HFF-Myc (cell line): ENCODE results near the gene KISS1.

Source experiments
- DNase-seq: peaks from one replicate; pipeline ENCODE4 v3.0.0-alpha.2; 2011; ENCODE audit warnings: low read depth; ENCODE audit errors: extremely low read depth
- H3K4me3 ChIP-seq: replicated peaks from 2 replicates; pipeline ENCODE4 v1.5.1; 2011; ENCODE audit warnings: low read depth, mild to moderate bottlenecking, control low read depth, low read length
- CTCF ChIP-seq: IDR thresholded peaks from 2 replicates; pipeline ENCODE4 v1.5.1; 2012; ENCODE audit warnings: mild to moderate bottlenecking, low read depth, low read length, control low read depth; ENCODE audit errors: missing control alignments

The KISS1 gene

GRCh38 chr1:204181116-204181515 lies 15.2 kb downstream of the KISS1 start:
- no peak overlapping the region for H3K4me3 ChIP-seq
- no peak for DNase-seq
- no peak for TF ChIP-seq CTCF

- TF ChIP-seq CTCF: no peak
- H3K4me3 ChIP-seq: no peak overlapping the region
- no peak for DNase-seq
Observed at GRCh38 chr1:204180133-204180532, 16.2 kb downstream of the KISS1 start.

GRCh38 chr1:204178487-204179281 lies 17.6 kb downstream of the KISS1 start:
- no peak for TF ChIP-seq CTCF
- H3K4me3 ChIP-seq: no peak overlapping the region
- no peak for DNase-seq

- no peak for DNase-seq
- H3K4me3 ChIP-seq: no peak overlapping the region
- TF ChIP-seq CTCF: no peak
Observed at GRCh38 chr1:204177133-204177532, 19.2 kb downstream of the KISS1 start.

- no peak for DNase-seq
- no peak for TF ChIP-seq CTCF
- no peak overlapping the region for H3K4me3 ChIP-seq
Observed at GRCh38 chr1:204176049-204176448, 20.2 kb downstream of the KISS1 start.

- H3K4me3 ChIP-seq: no peak overlapping the region
- no peak for TF ChIP-seq CTCF
Observed at GRCh38 chr1:204174958-204175357, 21.3 kb downstream of the KISS1 start.

More at GRCh38 chr1:204174958-204175357, 21.3 kb downstream of the KISS1 start:
- no peak for DNase-seq
